Limb (tissue), 2 donors: ENCODE measurements around the gene CHKA.

Source experiments
- DNase-seq, 2 donors: peaks; one replicate each; pipeline ENCODE4 v3.0.0-alpha.2; 2016; ENCODE audit errors: extremely low spot score in 2 of 2

The CHKA gene

GRCh38 chr11:68002938-68003845 lies 118.0 kb downstream of the CHKA start:
- peak in 1 of 2 donors; percentile 45 for DNase-seq
